Testis (tissue), 2 donors: ENCODE data around the gene VWA1.

ENCODE experiments used
- POLR2A ChIP-seq: fragments of 450-650 bp; IDR thresholded peaks from one replicate; pipeline ENCODE4 v1.6.1; 2017; ENCODE audit warnings: antibody characterized with exemption, mild to moderate bottlenecking, moderate library complexity
- TF ChIP-seq, protein P1 (sequence below), 3 experiments: fragments of 450-650 bp in 2 of 3; fragments of 200-600 bp in 1 of 3; sonication (generic) in 1 of 3; IDR thresholded peaks; one replicate each; pipeline ENCODE4 v1.5.1; 2016 to 2019; ENCODE audit warnings: antibody characterized with exemption in 3 of 3, mild to moderate bottlenecking in 2 of 3, moderate library complexity in 1 of 3

GRCh38 chr1:1430114-1430982 lies 5.1 kb upstream of the VWA1 start:
- TF ChIP-seq, protein P1, sequence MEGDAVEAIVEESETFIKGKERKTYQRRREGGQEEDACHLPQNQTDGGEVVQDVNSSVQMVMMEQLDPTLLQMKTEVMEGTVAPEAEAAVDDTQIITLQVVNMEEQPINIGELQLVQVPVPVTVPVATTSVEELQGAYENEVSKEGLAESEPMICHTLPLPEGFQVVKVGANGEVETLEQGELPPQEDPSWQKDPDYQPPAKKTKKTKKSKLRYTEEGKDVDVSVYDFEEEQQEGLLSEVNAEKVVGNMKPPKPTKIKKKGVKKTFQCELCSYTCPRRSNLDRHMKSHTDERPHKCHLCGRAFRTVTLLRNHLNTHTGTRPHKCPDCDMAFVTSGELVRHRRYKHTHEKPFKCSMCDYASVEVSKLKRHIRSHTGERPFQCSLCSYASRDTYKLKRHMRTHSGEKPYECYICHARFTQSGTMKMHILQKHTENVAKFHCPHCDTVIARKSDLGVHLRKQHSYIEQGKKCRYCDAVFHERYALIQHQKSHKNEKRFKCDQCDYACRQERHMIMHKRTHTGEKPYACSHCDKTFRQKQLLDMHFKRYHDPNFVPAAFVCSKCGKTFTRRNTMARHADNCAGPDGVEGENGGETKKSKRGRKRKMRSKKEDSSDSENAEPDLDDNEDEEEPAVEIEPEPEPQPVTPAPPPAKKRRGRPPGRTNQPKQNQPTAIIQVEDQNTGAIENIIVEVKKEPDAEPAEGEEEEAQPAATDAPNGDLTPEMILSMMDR (IDR thresholded peaks at IDR 0.05): peak in 2 of 3 experiments; percentile 30 to 48
- no peak for TF ChIP-seq POLR2A
